HG03457 (cell line): ENCODE results near the gene FAM83B.
"Not testable (repeated sequence)": the region's sequence is repeated elsewhere in the genome, so short reads cannot be mapped to it uniquely, and the experiment has no call there.

Experiments
- ATAC-seq: cut with Tn5 transposase; IDR thresholded peaks from one replicate; pipeline ENCODE4 v1.9.1; 2021; ENCODE audit warnings: moderate number of reproducible peaks; ENCODE audit not compliant: unreplicated experiment

The FAM83B gene, protein sequence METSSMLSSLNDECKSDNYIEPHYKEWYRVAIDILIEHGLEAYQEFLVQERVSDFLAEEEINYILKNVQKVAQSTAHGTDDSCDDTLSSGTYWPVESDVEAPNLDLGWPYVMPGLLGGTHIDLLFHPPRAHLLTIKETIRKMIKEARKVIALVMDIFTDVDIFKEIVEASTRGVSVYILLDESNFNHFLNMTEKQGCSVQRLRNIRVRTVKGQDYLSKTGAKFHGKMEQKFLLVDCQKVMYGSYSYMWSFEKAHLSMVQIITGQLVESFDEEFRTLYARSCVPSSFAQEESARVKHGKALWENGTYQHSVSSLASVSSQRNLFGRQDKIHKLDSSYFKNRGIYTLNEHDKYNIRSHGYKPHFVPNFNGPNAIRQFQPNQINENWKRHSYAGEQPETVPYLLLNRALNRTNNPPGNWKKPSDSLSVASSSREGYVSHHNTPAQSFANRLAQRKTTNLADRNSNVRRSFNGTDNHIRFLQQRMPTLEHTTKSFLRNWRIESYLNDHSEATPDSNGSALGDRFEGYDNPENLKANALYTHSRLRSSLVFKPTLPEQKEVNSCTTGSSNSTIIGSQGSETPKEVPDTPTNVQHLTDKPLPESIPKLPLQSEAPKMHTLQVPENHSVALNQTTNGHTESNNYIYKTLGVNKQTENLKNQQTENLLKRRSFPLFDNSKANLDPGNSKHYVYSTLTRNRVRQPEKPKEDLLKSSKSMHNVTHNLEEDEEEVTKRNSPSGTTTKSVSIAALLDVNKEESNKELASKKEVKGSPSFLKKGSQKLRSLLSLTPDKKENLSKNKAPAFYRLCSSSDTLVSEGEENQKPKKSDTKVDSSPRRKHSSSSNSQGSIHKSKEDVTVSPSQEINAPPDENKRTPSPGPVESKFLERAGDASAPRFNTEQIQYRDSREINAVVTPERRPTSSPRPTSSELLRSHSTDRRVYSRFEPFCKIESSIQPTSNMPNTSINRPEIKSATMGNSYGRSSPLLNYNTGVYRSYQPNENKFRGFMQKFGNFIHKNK

DNA sequence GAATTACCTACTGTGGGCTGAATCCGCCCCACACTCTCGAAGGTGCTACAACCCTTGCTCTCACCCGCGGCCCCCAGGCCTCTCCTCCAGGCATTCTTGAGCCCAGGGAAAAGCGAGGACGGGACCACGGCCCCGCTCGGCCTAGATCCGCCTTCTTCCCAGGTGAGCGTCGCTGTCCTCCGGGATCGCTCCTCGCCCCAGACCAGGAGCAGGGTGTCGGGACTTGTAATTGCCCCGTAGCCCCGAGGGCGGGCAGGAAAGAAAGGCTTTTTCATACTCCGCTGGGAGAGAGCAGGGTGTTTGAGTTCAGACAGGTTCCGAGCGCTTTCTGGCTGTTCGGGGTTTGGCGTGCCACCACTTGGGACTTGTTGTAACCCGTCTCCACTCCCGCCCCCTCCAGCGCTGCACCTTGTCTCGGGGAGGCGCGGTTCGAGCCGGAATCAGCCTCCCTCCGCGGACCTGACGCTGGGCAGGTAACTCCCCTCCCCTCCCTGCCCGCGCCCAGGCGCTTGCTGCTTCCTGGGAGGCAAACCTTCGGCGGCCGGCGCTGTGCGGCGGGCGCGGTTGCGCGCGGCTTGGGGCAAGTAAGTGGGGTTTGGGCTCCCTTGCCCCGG lies at the start of gene FAM83B:
Gene FAM83B (plus strand): TSS at position 529 of the 614 bp plus-strand sequence. CDS start 23,476 bp downstream, outside the sequence.
- no peak for ATAC-seq

DNA sequence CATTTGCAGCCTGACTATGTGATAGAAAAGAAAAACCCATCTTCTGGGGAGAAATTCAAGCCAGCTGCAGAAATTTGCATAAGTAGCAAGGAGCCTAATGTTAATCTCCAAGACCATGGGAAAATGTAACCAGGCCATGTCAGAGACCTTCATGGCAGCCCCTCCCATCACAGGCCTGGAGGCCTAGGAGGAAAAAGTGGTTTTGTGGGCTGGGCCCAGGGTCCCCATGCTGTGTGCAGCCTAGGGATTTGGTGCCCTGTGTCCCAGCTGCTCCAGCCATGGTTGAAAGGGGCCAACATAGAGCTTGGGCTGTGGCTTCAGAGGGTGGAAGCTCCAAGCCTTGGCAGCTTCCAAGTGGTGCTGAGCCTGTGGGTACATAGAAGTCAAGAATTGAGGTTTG lies 49.7 kb upstream of the FAM83B start:
- ATAC-seq = not testable (repeated sequence)

DNA sequence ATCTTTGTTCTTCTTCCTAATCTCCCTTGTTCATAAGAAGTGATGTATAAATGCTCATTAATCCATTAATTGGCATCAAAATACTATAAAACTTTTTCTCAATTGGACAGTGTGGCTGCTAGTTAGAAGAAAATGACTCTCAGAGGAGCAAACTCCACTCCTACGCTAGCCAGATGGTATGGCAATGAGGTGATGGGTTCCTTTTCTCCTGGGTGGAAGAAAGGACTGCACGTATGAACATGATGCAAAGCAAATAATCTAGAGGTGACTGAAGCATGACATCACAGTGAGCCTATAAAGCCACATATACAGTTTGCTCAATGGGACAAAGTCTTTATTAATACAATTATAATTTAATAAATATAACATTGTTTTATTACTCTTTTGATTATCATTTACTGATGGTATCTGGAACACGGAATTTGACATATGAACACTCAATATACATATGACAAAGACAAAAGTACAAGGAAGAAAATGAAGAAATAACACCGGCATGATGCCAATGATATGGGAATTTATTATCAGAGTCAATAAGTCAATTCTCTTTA lies 46.4 kb upstream of the FAM83B start:
- ATAC-seq = no peak

DNA sequence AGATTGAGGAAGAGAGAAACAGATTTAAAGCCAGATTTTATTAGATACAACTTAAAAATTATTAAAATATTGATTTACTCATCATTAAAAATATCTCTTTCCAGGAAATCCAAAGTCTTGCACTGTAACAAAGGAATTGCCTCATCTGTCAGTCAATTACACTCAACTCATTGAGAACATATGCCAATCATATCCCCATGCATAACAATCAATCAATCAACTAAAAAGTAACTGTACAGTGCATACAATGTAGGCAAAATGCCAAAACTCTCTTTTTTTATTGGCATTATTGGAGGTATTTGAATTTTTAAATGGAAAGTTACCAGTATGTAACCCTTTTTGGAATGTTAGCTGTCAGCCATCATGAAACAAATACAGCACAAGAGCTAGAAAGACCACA lies 45.3 kb upstream of the FAM83B start:
- no peak for ATAC-seq

DNA sequence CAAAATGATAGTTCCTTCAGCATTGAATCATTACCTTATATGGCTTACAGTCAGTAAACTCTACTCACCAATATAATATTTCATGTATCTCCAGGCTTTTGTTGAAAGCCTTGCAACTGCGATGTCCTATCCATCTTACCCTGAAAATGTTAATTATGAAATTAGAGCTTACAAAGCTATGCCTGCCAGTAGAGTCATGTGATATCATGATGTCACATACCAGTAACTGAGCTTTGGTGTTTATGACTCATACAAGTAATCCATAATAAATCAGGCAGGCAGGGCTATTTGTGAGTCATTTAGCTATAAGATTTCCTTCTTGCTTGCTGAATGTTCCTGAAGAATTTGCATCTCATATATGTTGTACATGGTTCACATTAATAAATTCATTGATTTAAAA lies 44.9 kb upstream of the FAM83B start:
- ATAC-seq = no peak

DNA sequence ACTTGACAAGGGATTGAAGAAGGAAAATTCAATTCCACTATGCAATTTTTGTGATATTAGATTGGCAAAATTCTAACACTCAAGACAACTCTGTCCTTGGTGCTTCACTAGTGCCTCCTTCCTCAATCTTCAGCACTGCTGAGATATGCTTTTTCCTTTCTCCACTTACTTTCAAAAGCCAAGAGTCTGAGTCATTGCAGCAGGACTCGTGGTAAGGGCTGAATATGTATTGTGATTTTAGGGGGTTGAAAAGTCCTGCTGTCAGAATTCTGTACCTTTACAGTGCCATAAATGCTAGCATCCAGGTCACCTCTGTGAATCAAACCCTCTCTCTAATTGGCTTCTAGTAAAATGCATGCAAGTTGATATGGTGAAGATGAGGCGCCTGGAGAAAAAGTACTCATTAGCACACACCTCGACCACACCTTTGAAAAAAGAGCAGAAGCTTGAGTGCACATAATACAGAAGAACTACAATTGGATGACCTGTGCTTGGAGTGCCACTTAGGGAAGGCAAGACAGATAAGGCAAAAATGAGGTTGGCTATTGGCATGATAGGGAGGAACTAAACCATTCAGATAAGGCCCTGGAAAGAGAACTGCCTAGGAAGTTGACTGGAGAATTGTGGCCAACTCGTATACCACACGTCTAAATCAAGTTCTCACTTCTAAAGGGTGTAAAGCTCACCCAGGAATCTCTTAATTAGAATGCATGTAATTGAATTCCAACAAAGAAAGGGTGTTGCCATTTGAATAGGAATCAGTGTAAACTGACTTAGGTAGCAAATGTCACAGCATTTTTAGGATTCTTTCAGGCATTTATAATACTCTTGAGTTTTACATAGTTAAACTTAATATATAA lies 43.6 kb upstream of the FAM83B start:
- no peak for ATAC-seq

DNA sequence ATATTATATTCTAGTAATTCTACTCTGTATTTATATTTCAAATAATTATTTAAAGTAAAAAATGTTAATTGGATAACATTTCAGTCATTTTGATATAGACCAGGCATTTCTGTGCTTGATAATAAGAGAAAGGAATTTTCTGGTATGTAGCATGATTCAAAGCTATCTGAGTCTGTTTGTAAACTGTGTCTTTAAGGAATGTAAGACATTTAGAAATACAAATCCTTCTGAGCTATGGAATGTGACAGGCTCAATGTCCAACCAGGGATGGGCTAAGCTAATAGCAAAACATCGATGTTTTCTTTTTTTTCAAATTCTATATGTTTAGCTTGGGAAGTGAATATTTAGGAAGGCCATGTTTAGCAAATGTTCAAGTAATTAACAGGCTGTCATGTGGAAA lies 41.5 kb upstream of the FAM83B start:
- no peak for ATAC-seq

DNA sequence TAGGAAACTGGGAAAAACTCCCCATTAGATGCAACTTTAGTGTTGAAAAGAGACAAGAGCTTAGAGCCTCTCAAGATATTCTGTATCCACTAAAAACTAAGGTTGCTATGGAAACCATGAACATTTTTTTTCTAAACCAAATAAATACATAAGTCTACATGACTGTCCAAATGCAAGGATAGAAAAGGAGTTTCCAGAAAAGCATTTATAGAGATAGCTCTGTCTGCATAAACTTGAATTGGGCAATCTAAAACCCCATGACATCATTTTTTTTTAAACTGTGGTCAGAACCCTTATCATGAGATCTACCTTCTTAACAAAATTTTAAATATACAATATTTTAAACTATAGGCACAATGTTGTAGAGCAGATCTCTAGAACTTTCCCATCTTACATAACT lies 36.4 kb upstream of the FAM83B start:
- no peak for ATAC-seq

DNA sequence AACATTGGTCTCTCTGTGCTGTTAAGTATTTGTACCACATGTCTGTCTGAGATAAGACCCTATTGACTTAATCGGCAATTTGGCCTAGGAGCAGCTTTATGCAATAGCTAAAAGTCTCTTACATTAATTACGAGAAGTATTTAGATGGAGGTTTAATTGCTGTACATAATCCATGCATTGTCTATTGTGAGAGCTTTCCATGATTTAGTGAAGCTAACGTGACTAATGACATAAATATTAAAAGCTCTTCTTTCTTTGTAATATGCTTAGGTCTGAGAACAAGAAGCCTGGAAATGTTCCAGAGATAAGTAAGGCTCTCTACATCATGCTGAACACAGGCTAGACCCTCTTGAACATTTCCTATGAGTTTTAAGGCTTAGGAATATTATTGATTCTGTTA lies 32.7 kb upstream of the FAM83B start:
- no peak for ATAC-seq

DNA sequence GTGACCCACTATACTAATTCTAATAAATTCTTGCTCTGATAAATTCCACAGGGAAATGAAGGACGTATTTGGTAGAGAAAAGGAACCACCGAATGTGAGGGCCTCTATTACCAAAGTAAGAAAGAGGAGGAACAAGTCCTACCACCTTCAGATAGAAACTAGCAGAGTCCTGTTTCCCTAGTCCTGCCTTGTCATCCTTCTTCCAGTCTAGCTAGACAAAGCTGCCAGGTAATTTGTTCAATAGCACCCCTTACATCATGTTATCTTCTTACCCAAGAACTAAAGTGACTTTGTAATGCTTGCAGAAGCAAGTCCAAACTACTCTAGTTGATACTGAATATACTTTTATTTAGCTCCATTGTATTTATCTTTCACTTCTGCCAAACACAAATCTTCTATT lies 29.3 kb upstream of the FAM83B start:
- no peak for ATAC-seq

DNA sequence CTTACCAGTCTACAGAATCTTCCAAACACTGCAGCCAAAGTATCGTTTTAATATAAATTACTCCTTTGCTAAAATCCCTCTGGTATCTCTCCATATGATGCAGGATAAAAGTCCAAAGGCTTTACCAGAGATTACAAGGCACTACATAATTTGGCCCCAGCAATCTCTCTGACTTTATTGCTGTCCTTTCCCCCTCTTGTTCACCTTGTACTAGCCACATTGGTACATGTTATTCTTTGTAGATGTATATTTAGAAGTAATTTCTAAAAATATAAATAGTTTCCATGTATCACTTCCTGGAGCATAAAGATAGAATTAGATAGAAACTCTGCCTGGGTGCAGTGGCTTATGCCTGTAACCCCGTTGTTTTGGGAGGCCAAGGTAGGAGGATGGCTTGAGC lies 28.7 kb upstream of the FAM83B start:
- no peak for ATAC-seq

DNA sequence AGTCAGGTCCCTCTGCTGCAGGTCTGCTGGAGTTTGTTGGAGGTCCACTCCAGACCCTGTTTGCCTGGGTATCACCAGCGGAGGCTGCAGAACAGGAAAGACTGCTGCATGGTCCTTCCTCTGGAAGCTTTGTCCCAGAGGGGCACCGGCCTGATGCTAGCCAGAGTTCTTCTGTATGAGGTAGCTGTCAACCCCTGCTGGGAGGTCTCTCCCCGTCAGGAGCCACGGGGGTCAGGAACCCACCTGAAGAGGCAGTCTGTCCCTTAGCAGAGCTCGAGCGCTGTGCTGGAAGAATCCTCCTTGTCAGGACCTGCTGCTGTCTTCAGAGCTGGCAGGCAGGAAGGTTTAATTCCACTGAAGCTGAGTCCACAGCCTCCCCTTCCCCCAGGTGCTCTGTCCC lies 22.3 kb upstream of the FAM83B start:
- not testable (repeated sequence) for ATAC-seq

DNA sequence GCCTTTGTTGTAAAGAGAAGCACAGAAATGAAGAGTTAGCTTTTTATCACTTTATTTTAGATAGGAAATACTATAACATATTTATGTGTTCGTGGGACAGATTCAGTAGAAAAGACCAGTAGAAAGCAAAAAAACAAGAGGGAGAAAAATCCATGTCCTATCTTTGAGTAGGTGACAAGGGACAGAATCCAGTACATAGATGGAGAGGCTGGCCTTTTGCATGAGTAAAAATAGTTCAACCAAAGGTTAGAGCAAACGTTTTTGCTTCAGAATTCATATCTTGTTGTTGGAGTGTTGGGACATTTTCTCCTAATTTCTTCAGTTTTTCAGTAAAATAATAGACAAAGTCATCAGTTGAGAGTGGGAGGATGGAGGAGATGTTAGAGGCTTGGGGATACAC lies 19.6 kb upstream of the FAM83B start:
- ATAC-seq = no peak

DNA sequence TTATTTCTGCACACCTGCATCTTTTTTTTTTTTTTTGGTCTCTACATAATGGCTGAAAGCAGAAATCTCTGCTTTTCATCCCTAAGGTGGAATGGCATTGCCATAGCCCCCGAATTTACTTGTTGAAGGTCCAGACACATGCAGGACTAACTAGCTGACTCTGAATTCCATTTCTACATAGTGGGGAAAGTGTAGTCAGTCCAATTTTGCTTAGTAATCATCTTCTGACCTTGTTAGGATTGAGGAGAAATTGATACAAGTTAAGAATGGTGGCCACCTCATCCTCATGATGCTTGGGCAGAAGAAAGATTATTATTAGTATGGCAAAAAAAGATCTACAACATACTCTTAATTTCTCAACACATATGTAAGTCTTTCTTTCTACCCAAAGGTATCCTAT lies 16.4 kb upstream of the FAM83B start:
- no peak for ATAC-seq

DNA sequence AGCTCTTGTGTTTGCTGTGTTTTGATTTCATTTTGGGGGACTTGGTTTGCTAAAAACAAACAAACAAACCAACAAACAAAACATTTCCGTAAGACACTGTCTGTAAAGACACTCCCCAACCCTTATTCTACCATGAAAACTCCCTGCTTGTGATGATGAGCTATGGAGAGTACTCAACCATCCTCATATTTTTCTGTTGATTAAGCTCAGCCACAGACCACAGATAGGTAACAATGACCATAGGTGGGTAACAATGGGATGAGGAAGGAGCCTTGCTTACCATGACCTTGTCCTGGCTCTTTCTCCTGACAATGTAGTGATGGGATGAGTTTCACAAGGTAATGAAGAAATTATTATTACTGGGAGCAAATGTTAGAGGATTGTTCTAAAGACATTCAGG lies 11.4 kb upstream of the FAM83B start:
- ATAC-seq = no peak

DNA sequence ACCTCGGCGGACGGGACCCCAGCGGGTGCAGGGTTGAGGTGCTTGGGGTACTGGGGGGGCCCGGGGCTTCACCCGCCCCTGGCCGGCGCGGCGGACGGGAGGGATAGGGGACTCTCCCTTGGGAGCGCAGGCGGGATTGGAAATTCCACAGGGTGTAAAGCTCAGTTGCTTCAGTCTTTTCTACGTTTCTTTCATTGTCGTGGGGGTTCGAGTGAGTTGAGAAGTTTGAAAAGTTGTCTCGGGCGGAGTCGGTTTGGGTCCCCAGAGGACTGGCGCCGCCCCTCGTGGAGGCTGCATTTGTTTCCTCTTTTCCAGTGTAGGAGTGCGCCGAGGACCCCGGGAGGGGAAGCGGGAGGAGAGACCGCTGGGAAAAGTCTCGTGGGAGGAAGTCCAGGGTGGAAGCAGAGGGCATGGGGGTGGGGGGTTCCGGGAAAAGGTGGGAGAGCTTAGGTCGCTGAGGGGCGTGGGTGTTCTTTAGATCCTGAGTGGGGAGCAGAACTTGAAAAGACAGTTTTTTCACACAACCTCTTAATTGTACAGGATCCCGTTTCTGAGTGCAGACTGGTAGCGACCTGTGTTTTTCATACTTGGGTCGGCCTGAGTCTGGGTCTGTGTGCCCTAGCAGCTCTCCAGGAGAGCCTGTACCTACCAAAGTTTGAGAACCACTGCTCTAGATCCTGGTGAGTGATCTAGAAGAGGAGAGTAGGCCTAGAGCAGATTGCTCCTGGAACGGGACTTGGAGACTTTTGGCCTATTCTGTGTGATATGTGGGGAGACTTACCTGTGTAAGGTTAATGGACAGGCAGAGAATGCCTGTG lies 495 bp downstream of the FAM83B start:
- no peak for ATAC-seq

DNA sequence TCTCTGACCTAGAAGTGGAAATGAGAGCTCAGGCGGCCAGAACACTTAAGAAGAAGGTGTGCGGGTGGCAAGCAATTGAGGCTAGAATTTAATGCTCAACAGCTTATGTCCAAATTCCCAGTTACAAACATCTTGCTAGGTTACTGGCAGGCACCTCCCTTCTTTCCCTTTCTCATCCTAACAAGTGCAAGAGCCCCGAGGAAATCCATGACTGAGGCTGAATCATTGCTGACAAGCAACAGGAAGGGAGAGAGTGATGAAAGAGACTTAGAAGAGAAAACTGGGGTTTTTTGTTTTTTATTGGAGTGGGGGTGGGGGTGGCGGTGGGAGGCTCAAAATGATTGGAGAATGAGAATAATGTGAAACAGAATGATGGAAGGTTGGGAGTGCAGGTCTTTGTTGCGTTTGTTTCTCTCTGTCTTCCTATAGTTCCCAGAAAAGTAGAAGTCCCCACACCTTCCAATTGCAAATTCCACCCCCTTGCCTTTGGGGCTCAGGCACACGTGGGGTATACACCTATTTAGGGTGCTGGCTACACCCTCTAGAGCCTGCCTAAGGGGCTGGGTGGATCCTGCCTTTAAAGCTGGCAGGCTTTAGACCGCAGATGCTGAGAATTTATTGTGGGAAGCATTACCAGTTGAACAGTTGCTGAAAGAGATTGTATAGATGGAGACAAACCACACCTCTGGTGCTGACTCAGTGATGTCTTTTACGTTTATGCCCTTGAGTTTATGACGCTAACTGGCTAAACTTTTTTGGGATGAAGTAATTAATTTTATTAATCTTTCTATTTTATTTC lies 1.4 kb downstream of the FAM83B start:
- no peak for ATAC-seq

DNA sequence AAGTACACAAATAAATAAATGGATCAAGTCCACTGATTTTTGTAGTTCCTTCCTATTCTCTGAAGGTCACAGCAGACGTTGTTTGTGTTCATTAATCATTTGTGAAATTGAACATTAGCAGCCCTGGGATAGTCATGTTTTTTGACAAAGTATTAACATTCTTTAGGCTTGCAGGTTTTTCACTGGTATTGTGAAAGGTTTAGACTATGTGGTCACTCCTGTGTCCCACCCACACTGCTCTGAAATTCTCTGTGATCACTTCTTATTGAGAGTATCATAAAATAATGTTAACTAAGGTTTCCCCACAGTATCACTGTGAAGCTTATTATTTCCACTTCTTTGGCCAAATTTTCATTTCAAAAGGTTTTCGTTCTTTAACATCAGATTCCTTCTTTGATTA lies 3.5 kb downstream of the FAM83B start:
- ATAC-seq = no peak

DNA sequence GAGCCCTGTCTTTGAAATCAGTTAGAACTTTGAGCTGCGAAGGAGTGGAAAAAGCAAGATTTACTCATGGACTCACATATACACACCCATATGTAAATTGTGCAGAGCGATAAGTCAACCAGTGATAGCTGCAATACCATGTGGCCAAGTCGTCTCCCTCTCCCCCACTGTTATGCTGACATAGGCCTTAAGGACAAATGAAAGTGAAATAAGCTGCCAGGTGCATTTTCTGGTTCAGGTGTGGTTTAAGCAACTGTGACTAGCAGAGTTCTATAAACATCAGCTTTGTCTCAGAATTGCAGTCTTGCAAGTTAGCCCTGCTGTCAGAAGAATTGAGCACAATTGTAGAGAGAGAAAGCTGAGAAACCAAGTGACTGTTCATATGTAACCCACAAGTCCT lies 9.6 kb downstream of the FAM83B start:
- no peak for ATAC-seq
